ENCODE data around the gene GRIA4. TPM values are rescaled to one million over a fixed set of nuclear protein-coding genes. Genes with fewer than 3 reads are reported as not detected.

The GRIA4 gene
- polyA plus RNA-seq, 3 donors, result not detected

DNA sequence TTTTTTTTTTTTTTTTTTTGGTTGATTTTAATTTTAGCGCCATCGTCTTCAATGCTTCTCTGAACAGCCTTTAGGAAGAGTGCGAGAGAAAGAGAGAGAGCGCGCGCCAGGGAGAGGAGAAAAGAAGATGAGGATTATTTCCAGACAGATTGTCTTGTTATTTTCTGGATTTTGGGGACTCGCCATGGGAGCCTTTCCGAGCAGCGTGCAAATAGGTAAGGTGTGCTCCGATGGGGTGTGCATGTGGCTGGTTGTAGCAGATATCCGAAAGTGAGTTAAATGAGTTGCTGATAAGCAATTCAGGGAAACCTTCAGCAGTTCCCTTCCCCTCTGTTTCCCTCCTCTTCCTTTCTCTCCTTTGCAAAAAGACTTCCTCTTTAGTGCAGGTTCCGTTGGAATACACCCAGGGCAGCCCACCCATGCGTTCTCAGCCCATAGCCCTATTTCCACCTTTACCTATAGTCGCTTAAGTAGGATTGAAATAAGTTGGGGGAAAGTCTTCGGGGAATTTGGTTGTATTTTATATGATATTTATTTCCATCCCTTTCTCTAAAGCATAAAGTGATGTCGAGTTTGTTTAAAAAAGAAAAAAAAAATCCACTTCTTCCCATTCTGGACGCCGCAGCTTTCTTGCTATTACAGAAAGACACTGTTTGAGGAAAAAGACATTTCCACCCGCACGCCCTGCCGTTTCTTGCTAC lies 1.1 kb downstream of the GRIA4 start:
- Histone ChIP-seq H3K4me3 (replicated peaks in 1 of 3; ENCODE audit: low read depth in 2 of 3, low read length in 3 of 3) (peak overlapping the region in 1 of 3 experiments; percentile 34), H3K4me1 (ENCODE audit: control insufficient read depth in 1 of 2, insufficient read depth in 2 of 2, low read length in 2 of 2) (peaks cover 7 to 9% of the 10 kb centered on the region in 2 donors), H3K79me2 (ENCODE audit: insufficient read depth, low read length) (no peaks in the 10 kb centered on the region), H4K20me1 (ENCODE audit: insufficient read depth, low read length) (no peaks in the 10 kb centered on the region), H3K27ac (ENCODE audit: low read depth in 1 of 2, low read length in 2 of 2) (no peak overlapping the region), H3K27me3 (ENCODE audit: control insufficient read depth in 2 of 2, insufficient read depth in 2 of 2, low read length in 2 of 2) (peaks cover 39 to 47% of the 10 kb centered on the region in 2 donors), H3K9me3 (replicated peaks in 1 of 2; ENCODE audit: control insufficient read depth in 1 of 2, insufficient read depth in 1 of 2, low read length in 2 of 2) (peaks cover 0 to 10% of the 10 kb centered on the region in 2 donors), H3K36me3 (replicated peaks in 1 of 2; ENCODE audit: control insufficient read depth in 1 of 2, insufficient read depth in 2 of 2, low read length in 2 of 2) (no peaks in the 10 kb centered on the region), H3K4me2 (replicated peaks; ENCODE audit: extremely low read depth, low read length, poor library complexity, severe bottlenecking) (peak overlapping the region; percentile 39), H3K9ac (ENCODE audit: insufficient read depth, low read length, poor library complexity, severe bottlenecking) (no peak overlapping the region), H2AFZ (ENCODE audit: insufficient read depth, low read depth, low read length, poor library complexity, severe bottlenecking) (no peak overlapping the region)
- intact Hi-C loops (cut with micrococcal nuclease), result no loop called here
- WGBS (ENCODE audit: insufficient coverage), result 29% methylated on average over 9 of the region's 21 CpGs
- no peak for DNase-seq
- H3K9me3 Mint-ChIP-seq, result peaks cover 0 to 14% (median 5%) of the 10 kb centered on the region in 7 donors
- no peak overlapping the region for H3K27ac Mint-ChIP-seq
- peaks cover 0 to 6% of the 10 kb centered on the region in 2 donors for H3K36me3 Mint-ChIP-seq
- peaks cover 21% of the 10 kb centered on the region for H3K4me1 Mint-ChIP-seq
- H3K27me3 Mint-ChIP-seq (ENCODE audit: low read depth in 3 of 3), result peaks cover 37 to 40% (median 38%) of the 10 kb centered on the region in 3 donors
- TF ChIP-seq, protein P1, sequence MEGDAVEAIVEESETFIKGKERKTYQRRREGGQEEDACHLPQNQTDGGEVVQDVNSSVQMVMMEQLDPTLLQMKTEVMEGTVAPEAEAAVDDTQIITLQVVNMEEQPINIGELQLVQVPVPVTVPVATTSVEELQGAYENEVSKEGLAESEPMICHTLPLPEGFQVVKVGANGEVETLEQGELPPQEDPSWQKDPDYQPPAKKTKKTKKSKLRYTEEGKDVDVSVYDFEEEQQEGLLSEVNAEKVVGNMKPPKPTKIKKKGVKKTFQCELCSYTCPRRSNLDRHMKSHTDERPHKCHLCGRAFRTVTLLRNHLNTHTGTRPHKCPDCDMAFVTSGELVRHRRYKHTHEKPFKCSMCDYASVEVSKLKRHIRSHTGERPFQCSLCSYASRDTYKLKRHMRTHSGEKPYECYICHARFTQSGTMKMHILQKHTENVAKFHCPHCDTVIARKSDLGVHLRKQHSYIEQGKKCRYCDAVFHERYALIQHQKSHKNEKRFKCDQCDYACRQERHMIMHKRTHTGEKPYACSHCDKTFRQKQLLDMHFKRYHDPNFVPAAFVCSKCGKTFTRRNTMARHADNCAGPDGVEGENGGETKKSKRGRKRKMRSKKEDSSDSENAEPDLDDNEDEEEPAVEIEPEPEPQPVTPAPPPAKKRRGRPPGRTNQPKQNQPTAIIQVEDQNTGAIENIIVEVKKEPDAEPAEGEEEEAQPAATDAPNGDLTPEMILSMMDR (IDR thresholded peaks at IDR 0.05), result no peak
- H3K4me3 Mint-ChIP-seq, result peak overlapping the region; percentile 21 to 88

DNA sequence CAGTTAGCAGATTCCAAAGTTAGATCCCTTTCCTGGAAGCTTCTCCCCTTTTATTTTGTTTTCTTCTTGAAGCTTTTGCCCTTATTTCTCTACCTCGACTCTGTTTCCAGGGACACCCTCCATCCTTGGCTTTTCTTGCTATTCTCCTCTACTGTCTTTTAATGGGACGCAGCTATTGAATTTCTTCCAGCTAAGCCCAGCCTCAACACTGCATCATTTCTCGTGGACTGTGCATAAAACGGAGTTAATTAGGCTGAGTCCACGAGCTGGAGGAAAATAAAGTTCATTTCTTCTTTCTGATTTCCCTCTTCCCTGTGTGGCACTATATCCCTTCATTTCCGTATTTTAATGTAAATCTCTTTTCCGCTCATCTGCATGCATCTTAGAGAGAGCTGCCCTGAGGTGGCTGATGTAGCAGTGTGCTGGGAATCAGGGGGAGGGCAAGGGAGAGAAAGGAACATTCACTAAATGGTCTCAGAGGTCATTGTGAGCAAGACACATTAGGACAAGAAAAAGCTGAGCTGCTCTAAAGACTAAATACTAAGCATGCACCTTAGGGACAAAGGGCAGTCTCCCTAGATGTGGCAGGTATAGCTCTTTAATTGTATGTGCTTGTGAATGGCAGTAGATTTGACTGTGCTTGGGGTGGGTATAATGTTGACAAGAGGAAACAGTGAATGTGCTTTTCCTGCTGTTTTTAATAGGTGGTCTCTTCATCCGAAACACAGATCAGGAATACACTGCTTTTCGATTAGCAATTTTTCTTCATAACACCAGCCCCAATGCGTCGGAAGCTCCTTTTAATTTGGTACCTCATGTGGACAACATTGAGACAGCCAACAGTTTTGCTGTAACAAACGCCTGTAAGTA lies 1.9 kb downstream of the GRIA4 start:
- no peak overlapping the region for H3K4me2 ChIP-seq (replicated peaks; ENCODE audit: extremely low read depth, low read length, poor library complexity, severe bottlenecking)
- no peak overlapping the region for H3K9ac ChIP-seq (ENCODE audit: insufficient read depth, low read length, poor library complexity, severe bottlenecking)
- H3K27me3 Mint-ChIP-seq (ENCODE audit: low read depth in 3 of 3), result peaks cover 37 to 40% (median 38%) of the 10 kb centered on the region in 3 donors

More for the DNA sequence above, 1.9 kb downstream of the GRIA4 start:
- Histone ChIP-seq H3K27ac (ENCODE audit: low read depth in 1 of 2, low read length in 2 of 2) (no peak overlapping the region), H3K4me3 (replicated peaks in 1 of 3; ENCODE audit: low read depth in 2 of 3, low read length in 3 of 3) (no peak overlapping the region), H3K4me1 (ENCODE audit: control insufficient read depth in 1 of 2, insufficient read depth in 2 of 2, low read length in 2 of 2) (peaks cover 7 to 9% of the 10 kb centered on the region in 2 donors), H3K79me2 (ENCODE audit: insufficient read depth, low read length) (no peaks in the 10 kb centered on the region), H3K9me3 (replicated peaks in 1 of 2; ENCODE audit: control insufficient read depth in 1 of 2, insufficient read depth in 1 of 2, low read length in 2 of 2) (peaks cover 0 to 10% of the 10 kb centered on the region in 2 donors), H3K27me3 (ENCODE audit: control insufficient read depth in 2 of 2, insufficient read depth in 2 of 2, low read length in 2 of 2) (peaks cover 39 to 47% of the 10 kb centered on the region in 2 donors), H3K36me3 (replicated peaks in 1 of 2; ENCODE audit: control insufficient read depth in 1 of 2, insufficient read depth in 2 of 2, low read length in 2 of 2) (no peaks in the 10 kb centered on the region), H4K20me1 (ENCODE audit: insufficient read depth, low read length) (no peaks in the 10 kb centered on the region), H2AFZ (ENCODE audit: insufficient read depth, low read depth, low read length, poor library complexity, severe bottlenecking) (no peak overlapping the region)
- Mint-ChIP-seq H3K4me1 (peaks cover 21% of the 10 kb centered on the region), H3K9me3 (peaks cover 0 to 14% (median 5%) of the 10 kb centered on the region in 7 donors), H3K27ac (no peak overlapping the region), H3K36me3 (peaks cover 0 to 6% of the 10 kb centered on the region in 2 donors), H3K4me3 (peak overlapping the region in 1 of 2 donors; percentile 88)
- WGBS (ENCODE audit: insufficient coverage), result 64% methylated on average over 5 of the region's 12 CpGs
- TF ChIP-seq, protein P1 (IDR thresholded peaks at IDR 0.05), result no peak
- no peak for DNase-seq
- intact Hi-C loops (cut with micrococcal nuclease), result no loop called here
